Nephron (organoid): ENCODE measurements around the gene TMEM127.

Experiments
- H3K27ac Mint-ChIP-seq, 3 experiments: 2 replicates each; pipeline ENCODE4 v1.8.0; 2020; ENCODE audit warnings: mixed read lengths in 3 of 3, mild to moderate bottlenecking in 2 of 3, moderate library complexity in 1 of 3
- H3K27me3 Mint-ChIP-seq: 2 replicates; pipeline ENCODE4 v1.8.0; 2021; ENCODE audit warnings: low read depth, mild to moderate bottlenecking, moderate library complexity, mixed read lengths
- H3K36me3 Mint-ChIP-seq: 2 replicates; pipeline ENCODE4 v1.8.0; 2020; ENCODE audit warnings: low read depth, mixed read lengths
- H3K4me1 Mint-ChIP-seq: 2 replicates; pipeline ENCODE4 v1.8.0; 2020; ENCODE audit warnings: mixed read lengths
- H3K4me3 Mint-ChIP-seq, 3 experiments: 2 replicates each; pipeline ENCODE4 v1.8.0; 2020; ENCODE audit warnings: mild to moderate bottlenecking in 3 of 3, mixed read lengths in 3 of 3, moderate library complexity in 2 of 3
- H3K9me3 Mint-ChIP-seq: 2 replicates; pipeline ENCODE4 v1.8.0; 2020; ENCODE audit warnings: mixed read lengths
- CTCF ChIP-seq, 3 experiments: fragments of 200-600 bp; sonication (generic); IDR thresholded peaks; one replicate each; pipeline ENCODE4 v1.5.0; 2021; ENCODE audit warnings: antibody characterized with exemption in 3 of 3; ENCODE audit not compliant: unreplicated experiment in 3 of 3

TMEM127 gene

GRCh38 chr2:96249654-96250053 is 16.1 kb downstream of the TMEM127 start:
- Mint-ChIP-seq H3K27me3 (no peaks in the 10 kb centered on the region), H3K9me3 (no peaks in the 10 kb centered on the region), H3K4me1 (peaks cover 35% of the 10 kb centered on the region), H3K4me3 (no peak overlapping the region), H3K27ac (peak overlapping the region; percentile 68 to 79 (median 74)), H3K36me3 (peaks cover 36% of the 10 kb centered on the region)
- no peak for TF ChIP-seq CTCF (IDR thresholded peaks at IDR 0.05; ENCODE audit: unreplicated experiment in 3 of 3)

GRCh38 chr2:96248624-96249023 is 17.2 kb downstream of the TMEM127 start:
- no peaks in the 10 kb centered on the region for H3K9me3 Mint-ChIP-seq
- peaks cover 29% of the 10 kb centered on the region for H3K36me3 Mint-ChIP-seq
- TF ChIP-seq CTCF (IDR thresholded peaks at IDR 0.05; ENCODE audit: unreplicated experiment in 3 of 3): no peak
- H3K4me3 Mint-ChIP-seq: no peak overlapping the region
- no peaks in the 10 kb centered on the region for H3K27me3 Mint-ChIP-seq
- peak overlapping the region in 1 of 3 experiments; percentile 24 for H3K27ac Mint-ChIP-seq
- H3K4me1 Mint-ChIP-seq: peaks cover 35% of the 10 kb centered on the region

- Mint-ChIP-seq H3K9me3 (no peaks in the 10 kb centered on the region), H3K36me3 (peaks cover 24% of the 10 kb centered on the region), H3K27me3 (no peaks in the 10 kb centered on the region), H3K4me1 (peaks cover 35% of the 10 kb centered on the region), H3K4me3 (no peak overlapping the region), H3K27ac (no peak overlapping the region)
- TF ChIP-seq CTCF (IDR thresholded peaks at IDR 0.05; ENCODE audit: unreplicated experiment in 3 of 3): no peak
Observed at GRCh38 chr2:96247896-96248295, 17.9 kb downstream of the TMEM127 start.

- no peak for TF ChIP-seq CTCF (IDR thresholded peaks at IDR 0.05; ENCODE audit: unreplicated experiment in 3 of 3)
- Mint-ChIP-seq H3K36me3 (peaks cover 17% of the 10 kb centered on the region), H3K4me3 (no peak overlapping the region), H3K27me3 (no peaks in the 10 kb centered on the region), H3K4me1 (peaks cover 31% of the 10 kb centered on the region), H3K9me3 (no peaks in the 10 kb centered on the region), H3K27ac (no peak overlapping the region)
Observed at GRCh38 chr2:96247009-96247408, 18.8 kb downstream of the TMEM127 start.

GRCh38 chr2:96245609-96246390 is 20.0 kb downstream of the TMEM127 start:
- H3K4me3 Mint-ChIP-seq: no peak overlapping the region
- H3K36me3 Mint-ChIP-seq: peaks cover 11% of the 10 kb centered on the region
- H3K27me3 Mint-ChIP-seq: no peaks in the 10 kb centered on the region
- no peak for TF ChIP-seq CTCF (IDR thresholded peaks at IDR 0.05; ENCODE audit: unreplicated experiment in 3 of 3)
- H3K27ac Mint-ChIP-seq: no peak overlapping the region
- no peaks in the 10 kb centered on the region for H3K9me3 Mint-ChIP-seq
- H3K4me1 Mint-ChIP-seq: peaks cover 25% of the 10 kb centered on the region

GRCh38 chr2:96243843-96244242 is 22.0 kb downstream of the TMEM127 start:
- no peaks in the 10 kb centered on the region for H3K9me3 Mint-ChIP-seq
- TF ChIP-seq CTCF (IDR thresholded peaks at IDR 0.05; ENCODE audit: unreplicated experiment in 3 of 3): no peak
- H3K4me3 Mint-ChIP-seq: no peak overlapping the region
- H3K27me3 Mint-ChIP-seq: no peaks in the 10 kb centered on the region
- no peak overlapping the region for H3K27ac Mint-ChIP-seq
- peaks cover 23% of the 10 kb centered on the region for H3K4me1 Mint-ChIP-seq
- H3K36me3 Mint-ChIP-seq: peaks cover 4% of the 10 kb centered on the region
